Measurements from ENCODE around the gene KIF5C. TPM values are rescaled to one million over a fixed set of nuclear protein-coding genes. Genes with fewer than 3 reads are reported as not detected.

The KIF5C gene
- total RNA-seq, 1 donor = under 0.01 TPM

Small RNAs within 50 kb of the gene (small RNA-seq; reads per million reads assigned to genes)
- 0.75 reads per million for gene RNU2-9P
- not detected for gene UBBP3

Other genes starting within 250 kb of the KIF5C start
- 19.6 and 23.3 TPM in 2 replicates for gene EPC2, start 230.5 kb upstream of the KIF5C start, total RNA-seq
- 1.9 and 3.0 TPM in 2 replicates for gene LYPD6B, start 163.5 kb downstream of the KIF5C start, total RNA-seq